GM19099 (cell line): Measurements from ENCODE around the gene ADGRV1.

Source experiments
- POLR2A ChIP-seq: IDR thresholded peaks from 3 replicates; pipeline ENCODE4 v1.6.1; 2011; ENCODE audit warnings: low read depth; ENCODE audit not compliant: insufficient read length; ENCODE audit errors: extremely low read depth

Gene ADGRV1

DNA sequence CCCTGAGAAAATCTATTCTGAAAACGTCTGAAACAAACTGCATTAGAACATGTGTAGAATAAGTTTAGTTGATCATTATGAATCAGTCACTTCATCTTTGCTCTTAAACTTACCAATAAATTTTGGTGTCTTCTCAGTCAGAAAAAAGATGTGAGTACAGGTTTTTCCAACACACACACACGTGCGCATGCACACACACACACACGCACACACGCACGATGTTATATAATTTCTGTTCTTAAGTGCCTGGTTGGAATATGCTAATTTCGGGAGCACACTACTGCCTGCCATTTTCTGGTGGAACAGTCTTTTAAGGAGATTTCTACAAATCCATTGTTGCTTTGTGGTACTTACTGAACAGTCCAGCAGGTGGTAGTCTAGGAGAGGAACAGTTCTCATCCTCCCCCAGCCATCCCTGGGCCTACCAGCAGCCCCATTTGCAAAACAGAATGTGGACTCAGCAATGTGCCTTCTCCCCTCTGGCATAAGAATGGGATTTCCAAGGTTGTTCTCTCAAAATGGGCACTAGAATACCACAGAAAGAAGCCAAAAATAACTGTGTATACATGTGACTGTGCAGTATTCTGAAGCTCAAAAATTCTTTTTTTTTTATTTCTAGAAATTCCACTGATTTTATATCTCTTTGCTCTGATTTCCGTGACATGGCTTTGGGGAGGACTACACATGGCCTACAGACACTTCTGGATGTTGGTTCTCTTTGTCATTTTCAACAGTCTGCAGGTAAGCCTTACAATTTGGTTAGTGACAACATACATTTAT is 543.2 kb downstream of the ADGRV1 start:
- TF ChIP-seq POLR2A = no peak

DNA sequence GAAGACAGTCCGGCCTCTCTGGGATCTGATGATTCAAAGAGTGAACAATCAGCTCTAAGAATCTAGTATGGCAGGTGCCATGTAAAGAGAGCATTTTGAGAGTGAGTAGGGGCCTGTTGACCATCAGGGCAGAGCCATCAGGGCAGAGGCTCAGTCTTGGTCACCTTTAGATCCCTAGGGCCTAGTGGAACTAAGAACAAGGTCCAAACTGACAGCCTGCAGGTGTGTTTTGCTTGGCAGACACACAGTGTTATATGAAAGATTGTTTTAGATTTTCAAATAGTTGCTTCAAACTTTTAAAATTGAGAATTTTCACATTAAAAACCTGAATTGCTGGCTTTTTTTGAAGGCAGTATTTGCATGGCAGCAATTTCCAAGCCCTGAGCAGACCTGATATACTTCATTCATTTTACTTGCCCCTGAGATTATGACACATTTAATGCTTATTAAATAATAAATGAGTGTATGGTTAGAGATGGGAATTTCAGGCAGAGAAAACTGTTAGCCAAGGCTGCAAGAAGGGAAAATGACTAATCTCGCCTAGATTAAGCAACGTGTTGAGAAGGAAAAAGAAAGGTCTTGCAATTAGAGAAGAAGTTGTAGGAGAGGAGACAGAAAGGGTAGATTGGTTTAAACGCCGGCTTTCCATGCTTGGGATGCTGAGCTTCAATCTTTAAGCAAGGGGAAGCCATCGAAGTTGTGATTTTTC is 544.9 kb downstream of the ADGRV1 start:
- TF ChIP-seq POLR2A = no peak

DNA sequence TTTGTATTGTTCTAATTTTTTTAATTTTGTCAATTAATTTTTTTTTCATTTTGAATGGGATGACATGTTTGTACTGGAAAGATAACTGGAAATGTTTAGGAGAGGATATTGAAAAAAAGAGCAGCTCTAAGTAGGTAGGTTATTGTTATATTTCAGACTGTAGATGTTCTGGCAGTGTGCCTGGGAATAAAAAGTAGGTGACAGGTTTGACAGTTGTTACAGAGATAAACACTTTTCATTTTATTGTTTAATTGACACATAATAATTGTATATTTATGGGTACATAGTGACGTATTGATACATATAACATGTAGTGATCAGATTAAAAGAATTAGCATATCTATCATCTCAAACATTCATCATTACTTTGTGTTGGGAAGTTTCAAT is 545.5 kb downstream of the ADGRV1 start:
- TF ChIP-seq POLR2A = no peak

DNA sequence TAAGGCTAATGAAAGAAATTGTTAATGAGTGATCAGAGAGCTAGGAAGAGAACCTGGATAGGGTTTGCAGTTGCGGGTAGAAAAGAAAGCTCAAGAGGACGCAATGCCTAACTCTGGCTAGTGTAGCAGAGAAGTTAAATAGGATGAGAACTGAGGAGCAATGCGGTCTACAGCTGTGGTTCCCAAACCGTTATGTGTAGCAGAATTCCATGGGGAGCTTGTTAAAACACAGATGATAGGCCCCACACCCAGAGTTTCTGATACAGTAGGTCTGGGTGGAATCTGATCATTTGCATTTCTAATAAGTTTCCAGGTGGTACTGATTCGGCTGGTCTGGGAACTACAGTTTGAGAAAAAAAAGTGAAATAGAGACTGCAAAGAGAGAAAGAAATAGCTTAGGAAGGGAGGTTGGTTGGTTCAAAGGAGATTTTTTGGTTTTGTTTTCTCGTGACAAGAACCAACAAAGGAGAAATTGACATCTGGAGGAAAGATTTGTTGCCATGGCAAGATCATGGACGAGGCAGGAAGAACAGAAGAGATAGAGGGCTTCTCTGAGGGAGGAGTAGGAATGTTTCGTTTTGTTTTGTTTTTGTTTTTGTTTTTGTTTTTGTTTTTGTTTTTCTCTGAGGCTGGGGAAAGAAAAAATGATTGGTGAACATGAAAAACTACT is 548.4 kb downstream of the ADGRV1 start:
- TF ChIP-seq POLR2A = no peak

DNA sequence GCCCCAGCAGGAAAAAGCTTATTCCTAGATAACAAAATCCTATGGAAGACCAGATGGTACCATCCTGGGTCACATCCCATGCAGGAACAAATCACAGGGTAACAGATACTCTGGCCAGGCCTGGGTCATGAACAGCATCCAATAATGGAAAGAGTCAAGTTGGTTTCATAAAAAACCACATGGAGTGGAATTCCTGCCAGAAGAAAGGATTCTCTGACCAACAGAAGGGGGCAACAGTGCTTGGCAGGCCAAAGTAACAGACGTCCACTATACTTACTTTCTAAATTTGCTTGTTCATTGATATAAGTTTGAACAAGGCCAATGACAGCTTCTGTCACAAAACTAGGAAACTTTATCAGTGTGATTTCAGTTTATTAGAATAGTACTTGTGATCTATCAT is 551.0 kb downstream of the ADGRV1 start:
- no peak for TF ChIP-seq POLR2A

DNA sequence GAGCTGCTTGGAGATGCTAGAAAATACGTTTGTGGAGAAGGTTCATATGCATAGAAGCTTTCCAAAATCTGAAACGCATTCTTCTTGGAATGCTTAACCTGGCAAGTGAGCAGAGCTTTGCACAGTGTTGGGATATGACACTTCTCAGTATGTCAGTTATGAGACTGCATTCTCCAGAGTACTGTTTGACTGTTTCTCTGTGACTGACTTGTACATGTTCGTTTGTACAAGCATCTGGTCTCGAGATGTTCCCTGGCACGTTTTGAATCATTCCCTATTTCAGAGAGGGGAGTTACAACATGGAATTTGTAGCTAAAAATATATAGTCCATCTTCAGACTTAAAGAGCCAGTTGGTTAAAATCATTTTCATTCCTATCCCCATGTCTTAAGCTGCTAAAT is 552.1 kb downstream of the ADGRV1 start:
- TF ChIP-seq POLR2A = no peak

DNA sequence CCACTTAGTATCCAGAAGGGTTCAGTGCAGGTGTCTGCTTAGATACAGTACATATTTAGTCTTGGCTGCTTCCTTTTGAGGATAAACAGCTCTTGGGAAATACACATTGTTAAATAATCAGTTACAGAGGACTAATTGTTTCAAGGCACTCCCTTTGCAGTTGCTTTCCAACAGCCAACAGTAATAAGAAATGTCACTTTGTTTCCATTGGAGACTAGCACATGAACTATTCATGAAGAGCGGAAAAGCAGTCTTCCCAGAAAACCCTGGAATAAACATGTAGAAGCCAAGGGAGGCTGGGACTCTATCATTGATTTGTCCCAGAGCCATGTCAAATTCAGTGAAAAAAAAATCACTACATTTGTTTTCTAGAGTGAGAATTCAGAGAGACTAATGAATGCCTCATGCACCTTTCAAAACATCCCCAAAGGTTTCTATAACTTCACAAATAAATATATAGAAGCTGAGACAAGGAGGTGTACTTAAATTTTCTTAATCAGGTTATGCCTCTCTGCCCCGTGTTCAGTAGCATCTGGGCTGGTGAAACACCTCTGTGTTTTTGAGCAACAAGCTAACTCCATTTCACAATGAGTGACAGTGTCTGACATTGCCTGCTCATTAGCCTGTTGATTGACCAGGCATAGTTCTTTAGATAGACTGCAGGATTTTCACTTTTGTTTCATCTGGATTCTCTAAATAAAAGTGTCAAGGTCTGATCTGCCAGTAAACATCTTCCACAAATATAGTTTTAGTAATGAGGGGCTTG is 553.1 kb downstream of the ADGRV1 start:
- no peak for TF ChIP-seq POLR2A

DNA sequence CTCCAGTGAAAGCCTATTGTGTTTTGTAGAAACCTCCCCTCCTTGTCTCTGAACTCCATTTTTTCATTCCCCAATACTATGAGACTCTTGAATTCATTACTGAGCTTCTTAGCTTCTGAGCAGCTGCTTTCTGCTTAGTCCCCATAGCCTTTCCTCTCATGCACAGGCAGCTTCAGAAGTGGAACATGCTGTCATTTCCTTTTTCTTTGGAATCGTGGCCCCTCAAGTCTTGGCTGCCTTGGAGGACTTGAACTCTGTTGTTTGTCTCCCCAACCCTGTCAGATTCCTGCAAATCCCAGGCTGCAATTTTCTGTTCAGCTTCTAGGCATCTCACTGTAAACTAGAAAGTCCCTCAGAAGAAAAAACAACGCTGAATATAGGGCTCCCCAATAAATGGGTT is 556.1 kb downstream of the ADGRV1 start:
- TF ChIP-seq POLR2A = no peak

DNA sequence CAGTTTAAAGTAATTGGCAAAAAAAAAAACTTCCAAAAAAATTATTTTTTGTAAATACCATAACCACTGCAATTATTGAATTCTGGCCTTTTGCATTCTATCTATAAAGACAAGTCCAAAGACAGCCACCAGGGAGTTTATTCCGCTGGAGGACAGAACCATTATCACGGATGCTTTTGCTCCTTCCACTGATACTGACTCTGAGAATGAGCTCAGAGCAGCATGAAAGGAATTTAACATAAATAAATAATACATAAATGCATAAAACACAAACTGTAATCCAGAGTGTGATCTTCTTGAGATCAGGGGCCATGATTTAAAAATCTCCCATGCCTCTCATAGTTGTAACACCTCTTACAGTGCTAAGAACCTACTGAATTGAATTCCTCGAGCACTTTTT is 559.8 kb downstream of the ADGRV1 start:
- no peak for TF ChIP-seq POLR2A

DNA sequence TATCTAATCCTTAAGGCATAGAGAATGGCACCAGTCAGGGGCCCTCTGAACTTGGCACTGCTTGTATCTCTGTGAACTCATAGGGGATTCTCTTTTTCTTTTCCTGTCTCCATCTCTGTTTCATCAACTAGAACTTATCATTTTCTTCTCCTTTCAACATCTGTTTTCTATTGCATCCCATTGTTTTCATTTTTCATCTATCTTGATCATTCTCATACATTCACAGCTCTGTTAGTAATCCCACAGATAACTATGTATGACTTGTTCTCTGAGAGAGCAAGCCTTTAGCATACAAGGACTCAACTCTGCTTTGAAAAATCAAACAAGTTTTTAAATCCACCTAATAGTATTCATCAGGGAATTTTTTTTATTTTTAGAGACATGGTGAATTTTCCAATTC is 560.2 kb downstream of the ADGRV1 start:
- TF ChIP-seq POLR2A = no peak

DNA sequence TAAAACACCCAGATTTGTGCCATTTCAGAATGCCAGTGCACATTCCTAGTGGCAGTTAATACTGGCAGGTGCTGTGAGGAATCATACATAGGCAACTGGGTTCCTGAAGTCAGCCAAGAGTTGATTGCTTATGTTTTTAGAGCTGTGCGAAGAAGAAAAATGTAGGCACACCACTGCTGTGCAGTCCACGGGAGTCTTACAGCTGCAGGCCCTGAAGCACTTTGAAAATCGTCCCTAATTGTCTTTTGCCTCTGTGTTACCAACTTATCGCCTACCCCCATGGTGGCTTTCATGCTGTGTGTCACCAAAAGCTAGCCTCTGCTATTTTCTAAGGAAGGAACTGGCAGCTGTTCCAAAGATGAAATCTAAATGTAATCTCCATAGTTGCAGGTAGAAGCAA is 560.6 kb downstream of the ADGRV1 start:
- no peak for TF ChIP-seq POLR2A

DNA sequence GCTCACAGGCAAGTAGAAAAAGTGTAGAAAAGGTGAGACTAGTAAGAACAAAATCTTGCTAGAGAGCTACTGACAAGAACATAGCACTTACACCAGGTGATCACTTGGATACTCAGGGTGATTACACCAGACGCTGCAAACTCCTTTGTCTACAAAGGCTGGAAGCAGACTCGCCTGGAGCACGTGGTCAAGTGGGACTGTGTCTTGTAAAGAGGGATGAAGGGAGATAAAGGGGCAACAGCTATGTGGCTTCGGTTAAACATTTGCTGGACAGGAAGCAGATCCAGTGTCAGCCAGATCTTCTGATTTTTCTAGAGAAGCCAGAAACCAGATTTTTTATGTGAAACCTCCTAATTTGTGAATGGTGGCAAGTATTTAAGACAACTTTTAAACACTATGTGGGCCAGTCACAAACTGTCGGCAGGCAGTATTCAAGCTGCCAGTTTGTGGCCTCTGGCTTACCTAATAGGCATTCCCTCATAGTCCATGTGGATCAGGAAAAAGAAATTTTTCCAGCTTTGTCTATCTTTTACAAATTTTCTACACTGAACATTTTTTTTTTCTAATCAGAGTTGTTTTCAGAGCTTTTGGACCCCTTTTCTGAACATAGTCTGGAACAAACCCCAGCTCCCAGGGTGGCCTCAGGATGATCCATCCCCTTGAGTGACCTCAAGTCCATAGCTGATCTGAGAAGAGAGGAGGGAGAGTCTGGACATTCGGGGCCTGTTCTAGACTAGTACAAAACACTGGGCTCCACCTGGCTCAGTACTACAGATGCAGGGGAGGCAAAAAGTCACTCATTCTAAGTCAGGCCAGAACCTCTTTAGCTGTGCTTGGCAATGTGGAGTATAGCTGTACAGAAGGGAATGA is 561.6 kb downstream of the ADGRV1 start:
- TF ChIP-seq POLR2A = no peak

DNA sequence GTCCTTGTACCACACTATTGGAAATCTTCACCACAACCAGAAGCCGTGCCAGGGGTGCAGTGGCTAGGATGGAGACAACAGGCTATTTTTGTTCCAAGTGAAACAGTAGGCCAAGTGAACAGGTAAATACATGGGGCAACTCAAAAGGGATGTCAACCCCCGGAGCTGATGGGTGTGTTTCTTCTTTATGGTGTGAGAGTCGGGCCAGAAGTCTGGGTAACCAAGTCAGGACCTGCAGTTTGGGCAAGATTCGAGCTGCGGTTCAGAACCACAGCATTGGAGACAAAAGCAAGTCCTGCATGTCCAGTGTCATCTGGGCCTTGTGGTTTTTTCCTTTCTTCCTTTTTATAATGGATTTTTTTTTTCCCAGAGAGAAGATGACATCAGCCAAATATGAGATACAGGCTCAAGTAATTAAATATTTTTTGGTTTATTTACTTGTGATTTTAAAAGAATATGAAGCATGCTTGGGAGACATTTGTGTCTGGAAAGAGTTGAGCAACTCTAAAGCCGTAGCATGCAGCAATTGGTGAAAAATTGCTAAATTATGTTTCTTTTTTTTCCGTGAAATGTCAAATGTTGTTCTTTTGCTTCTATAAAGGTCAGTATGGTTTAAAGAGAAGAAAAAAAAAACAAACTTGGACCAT is 562.9 kb downstream of the ADGRV1 start:
- no peak for TF ChIP-seq POLR2A

DNA sequence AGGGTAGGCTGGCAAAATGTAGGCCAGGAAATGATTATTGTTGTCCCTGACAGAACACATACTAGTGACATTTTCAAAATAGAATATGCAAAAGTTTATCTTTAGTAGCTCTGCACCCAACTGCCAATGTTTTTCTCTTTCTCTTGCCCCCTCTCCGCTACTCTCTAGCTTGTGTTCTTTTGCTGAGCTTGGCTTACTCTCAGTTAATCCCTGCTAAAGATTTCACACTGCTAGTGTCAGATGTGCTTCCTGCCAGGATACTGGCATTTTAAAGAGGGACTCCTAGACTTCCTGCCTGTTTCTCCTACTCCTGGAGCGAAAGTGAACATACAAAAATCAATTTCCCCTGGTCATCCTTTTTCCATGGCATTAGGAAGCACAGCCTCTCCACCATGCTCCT is 564.1 kb downstream of the ADGRV1 start:
- no peak for TF ChIP-seq POLR2A

DNA sequence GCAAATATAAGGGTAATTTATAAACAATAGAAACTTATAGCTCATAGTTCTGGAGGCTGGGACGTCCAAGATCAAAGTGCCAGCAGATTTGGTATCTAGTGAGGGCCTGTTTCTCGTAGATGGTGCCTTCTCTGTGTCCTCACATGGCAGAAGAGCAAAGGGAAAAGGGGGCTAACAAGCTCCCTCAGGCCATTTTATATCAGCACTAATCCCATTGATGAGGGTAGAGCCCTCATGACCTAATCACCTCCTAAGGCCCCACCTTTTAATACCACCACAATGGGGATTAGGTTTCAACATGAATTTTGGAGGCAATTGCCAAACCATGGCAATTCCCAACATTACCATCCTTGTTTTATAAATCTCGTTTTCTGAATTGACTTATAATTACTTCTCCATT is 564.7 kb downstream of the ADGRV1 start:
- no peak for TF ChIP-seq POLR2A

DNA sequence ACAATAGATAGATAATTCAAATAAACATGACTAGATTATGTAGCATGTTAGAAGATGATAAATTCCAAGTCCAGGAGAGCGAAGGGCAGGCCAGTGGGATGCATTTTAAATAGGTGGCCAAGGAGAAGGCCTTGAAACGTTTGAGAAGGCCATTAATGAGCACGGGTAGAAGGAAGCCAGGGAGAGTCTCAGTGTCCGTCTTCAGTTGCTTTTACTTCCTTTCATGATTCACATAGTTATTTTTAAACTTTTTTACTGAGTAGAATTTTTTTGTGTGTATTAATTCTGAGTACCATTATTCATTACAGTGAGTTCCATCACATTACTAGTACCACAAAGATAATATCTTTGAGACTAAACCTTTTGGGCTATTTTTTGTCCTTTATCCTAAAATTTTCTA is 565.3 kb downstream of the ADGRV1 start:
- TF ChIP-seq POLR2A = no peak
